ENCODE measurements around the gene SPPL3.

DNA sequence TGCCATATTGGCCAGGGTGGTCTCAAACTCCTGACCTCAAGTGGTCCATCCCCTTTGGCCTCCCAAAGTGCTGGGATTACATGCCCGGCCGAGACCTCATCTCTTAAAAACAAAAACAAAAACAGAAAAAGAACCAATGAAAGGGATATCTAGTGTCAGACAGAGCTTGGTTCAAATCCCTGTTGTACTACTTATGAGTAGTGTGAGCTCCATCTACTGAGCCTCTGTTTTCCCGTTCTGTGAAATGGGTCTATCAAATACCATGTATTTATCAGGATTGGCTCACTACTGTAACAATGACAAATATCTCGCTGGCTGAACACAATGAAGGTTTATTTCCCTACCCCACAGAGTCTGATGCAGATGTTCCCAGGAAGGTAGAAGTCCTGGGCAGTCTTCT is 37.3 kb upstream of the SPPL3 start:
- TF ChIP-seq POLR2A (IDR thresholded peaks at IDR 0.05; ENCODE audit: low read depth, low read length) (no peak), POLR2AphosphoS5 (IDR thresholded peaks at IDR 0.05; ENCODE audit: low read depth, low read length) (no peak), TAF1 (IDR thresholded peaks at IDR 0.05; ENCODE audit: borderline replicate concordance, low read depth, low read length) (no peak)

Data from GM12892 (cell line).